SHP77 (cell line): ENCODE data around the gene CXorf51A.
"Not testable (repeated sequence)": the region's sequence is repeated elsewhere in the genome, so short reads cannot be mapped to it uniquely, and the experiment has no call there.

Source experiments
- DNase-seq, 2 experiments: peaks; one replicate each; lab custom pipeline; 2025; lab: John Stamatoyannopoulos, UW

The CXorf51A gene

GRCh38 chrX:146814644-146815043, at the start of gene CXorf51A:
TSS of gene CXorf51A (minus strand) at chrX:146814744. CDS start at chrX:146814723, 21 bp downstream.
- DNase-seq = not testable (repeated sequence)

- no peak for DNase-seq
Measured at GRCh38 chrX:146863566-146863965, 49.0 kb upstream of the CXorf51A start.

DNA sequence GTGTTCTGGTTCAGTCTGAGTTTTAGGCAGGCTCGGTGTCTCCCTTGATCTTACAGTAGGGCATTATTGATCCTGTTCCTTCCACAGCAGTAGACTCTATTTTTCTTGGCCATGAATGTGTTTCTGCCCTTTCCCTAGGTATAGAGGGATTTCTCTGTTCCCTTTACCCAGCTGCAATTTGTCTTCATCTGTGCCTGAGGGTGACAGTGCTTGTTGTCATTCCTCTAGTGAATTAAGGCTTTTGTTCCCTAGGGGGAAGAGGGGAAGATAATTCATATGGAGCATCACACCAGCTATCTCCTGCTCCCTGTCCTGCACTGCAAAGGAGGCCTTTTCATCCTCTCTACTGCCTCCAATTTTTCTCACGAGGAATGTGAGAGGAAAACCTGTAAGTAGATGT, 39.7 kb upstream of the CXorf51A start:
- DNase-seq = no peak

DNA sequence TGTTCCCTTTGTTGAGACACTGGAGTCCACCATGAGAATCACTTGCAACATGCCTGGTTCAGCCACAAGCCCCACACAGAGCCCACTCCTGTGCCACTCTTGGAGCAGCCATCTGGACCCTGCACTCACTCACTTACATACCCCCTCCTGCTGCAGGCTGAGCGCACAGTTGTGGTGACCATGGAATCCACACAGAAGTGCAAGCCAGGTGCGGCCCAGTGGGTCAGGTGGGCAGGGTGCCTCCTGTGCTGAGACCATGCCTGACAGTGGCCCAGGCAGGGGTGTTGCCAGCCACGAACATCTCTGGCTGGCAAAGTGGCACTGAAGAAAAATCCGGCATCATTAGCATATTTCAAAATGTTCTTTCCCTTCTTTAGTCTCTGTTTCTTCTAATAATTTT, 17.4 kb upstream of the CXorf51A start:
- no peak for DNase-seq

DNA sequence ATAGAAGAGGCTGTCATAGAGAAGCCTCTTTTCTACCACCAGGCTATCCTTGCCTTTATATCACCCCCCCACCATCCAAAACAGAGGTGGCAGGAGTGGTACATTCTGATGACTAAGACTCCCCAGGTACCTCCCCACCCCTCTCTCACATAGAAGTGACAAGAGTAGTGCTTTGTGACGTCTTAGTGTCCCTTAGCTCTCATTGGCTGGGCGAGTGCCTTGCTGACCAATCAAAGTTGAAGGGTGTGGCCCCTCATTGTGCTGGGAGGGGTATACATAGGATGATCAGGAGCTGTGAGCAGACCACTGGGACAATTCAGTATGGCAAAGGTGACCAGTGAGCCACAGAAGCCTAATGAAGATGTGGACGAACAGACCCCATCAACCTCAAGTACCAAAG, 5.1 kb downstream of the CXorf51A start, which contains the start of gene CXorf51B:
Gene CXorf51B, plus strand, starts transcription at position 301 of the 400 bp plus-strand sequence. Its CDS starts 21 bp downstream, at position 322.
- not testable (repeated sequence) for DNase-seq
